H1 (cell line): ENCODE data around the gene MMP13. TPM values are rescaled to one million over a fixed set of nuclear protein-coding genes. Genes with fewer than 3 reads are reported as not detected.

Experiments used
- CTCF ChIA-PET: fragments of 300-600 bp; sonication (Branson Sonifier 250); formaldehyde crosslinking; loops from one replicate; lab custom pipeline; 2021; ENCODE audit not compliant: partially characterized antibody; lab: Charles Lee
- POLR2A ChIA-PET: fragments of 300-600 bp; sonication (Branson Sonifier 250); formaldehyde crosslinking; loops from one replicate; lab custom pipeline; 2021; ENCODE audit warnings: inconsistent platforms; ENCODE audit not compliant: partially characterized antibody; lab: Charles Lee
- DNase-seq, 2 experiments: peaks; one replicate each; pipeline versions ENCODE4 v3.0.0 to v3.0.0-alpha.2; 2010 to 2022; ENCODE audit warnings: low spot score in 2 of 2, low read depth in 1 of 2, mixed read lengths in 1 of 2
- FAIRE-seq: peaks from 2 replicates; lab custom pipeline; 2011; peaks lifted over from hg19 to GRCh38; lab: Jason Lieb, UNC
- H2AFZ ChIP-seq: 2 replicates; pipeline ENCODE4 v1.8.1; 2012; ENCODE audit warnings: low read length, inconsistent platforms
- H2AK5ac ChIP-seq: 2 replicates; pipeline ENCODE4 v1.6.1; 2013; ENCODE audit warnings: low read depth, low read length
- H2BK120ac ChIP-seq: replicated peaks from 2 replicates; pipeline ENCODE3; 2013; ENCODE audit warnings: low read depth, low read length, inconsistent platforms
- H2BK12ac ChIP-seq: 2 replicates; pipeline ENCODE4 v1.6.1; 2013; ENCODE audit warnings: low read depth, low read length
- H2BK15ac ChIP-seq: 2 replicates; pipeline ENCODE4 v1.6.1; 2013; ENCODE audit warnings: low read length
- H2BK20ac ChIP-seq: 2 replicates; pipeline ENCODE4 v1.6.1; 2013; ENCODE audit warnings: low read length
- H2BK5ac ChIP-seq: 2 replicates; pipeline ENCODE4 v1.6.1; 2013; ENCODE audit warnings: low read depth, low read length
- H3K14ac ChIP-seq: 2 replicates; pipeline ENCODE4 v1.6.1; 2013; ENCODE audit warnings: inconsistent platforms; ENCODE audit not compliant: insufficient read length
- H3K18ac ChIP-seq: 2 replicates; pipeline ENCODE4 v1.6.1; 2013; ENCODE audit warnings: low read length; ENCODE audit errors: extremely low read depth
- H3K23ac ChIP-seq: 2 replicates; pipeline ENCODE4 v1.6.1; 2013; ENCODE audit warnings: inconsistent platforms; ENCODE audit not compliant: insufficient read length
- H3K23me2 ChIP-seq: 2 replicates; pipeline ENCODE4 v1.6.1; 2013; ENCODE audit warnings: low read depth, low read length
- H3K27ac ChIP-seq: 2 replicates; pipeline ENCODE4 v1.6.1; 2011; ENCODE audit warnings: low read depth, low read length, inconsistent platforms
- H3K27me3 ChIP-seq, 4 experiments: replicated peaks in 1 of 4; 1 replicate in 1 of 4; 2 replicates in 3 of 4; pipeline versions ENCODE4 v1.6.1 to v1.8.1; 2011 to 2013; ENCODE audit warnings: low read length in 3 of 4, mild to moderate bottlenecking in 3 of 4, inconsistent platforms in 2 of 4, mixed read lengths in 2 of 4, moderate library complexity in 1 of 4; ENCODE audit not compliant: control insufficient read depth in 3 of 4, insufficient read depth in 3 of 4; ENCODE audit errors: extremely low read depth in 1 of 4
- H3K36me3 ChIP-seq, 4 experiments: 2 replicates each; pipeline versions ENCODE4 v1.6.1 to v1.8.1; 2011 to 2013; ENCODE audit warnings: mild to moderate bottlenecking in 4 of 4, low read length in 3 of 4, moderate library complexity in 2 of 4, control low read depth in 1 of 4, inconsistent platforms in 1 of 4; ENCODE audit not compliant: insufficient read depth in 4 of 4, control insufficient read depth in 2 of 4
- H3K4ac ChIP-seq: replicated peaks from 2 replicates; pipeline ENCODE3; 2013; ENCODE audit warnings: low read length, low read depth, mixed read lengths, inconsistent platforms; ENCODE audit not compliant: insufficient read length
- H3K4me1 ChIP-seq, 4 experiments: replicated peaks in 1 of 4; 1 replicate in 1 of 4; 2 replicates in 3 of 4; pipeline versions ENCODE4 v1.6.1 to v1.8.1; 2011 to 2013; ENCODE audit warnings: low read length in 3 of 4, inconsistent platforms in 2 of 4, mixed read lengths in 1 of 4; ENCODE audit not compliant: insufficient read depth in 4 of 4, control insufficient read depth in 3 of 4
- H3K4me2 ChIP-seq, 2 experiments: 2 replicates each; pipeline versions ENCODE4 v1.6.1 to v1.8.1; 2011 to 2013; ENCODE audit warnings: low read depth in 2 of 2, low read length in 2 of 2, control low read depth in 1 of 2, inconsistent platforms in 1 of 2, mild to moderate bottlenecking in 1 of 2; ENCODE audit not compliant: insufficient read depth in 1 of 2
- H3K4me3 ChIP-seq, 4 experiments: fragments of 200-600, 300-600 bp in 1 of 4; sonication (generic), shearing (Covaris generic), sonication (Bioruptor Twin) in 1 of 4; 2 replicates each; pipeline versions ENCODE4 v1.5.1 to v1.8.1; 2011 to 2016; ENCODE audit warnings: low read length in 4 of 4, low read depth in 3 of 4, control low read depth in 2 of 4, inconsistent platforms in 2 of 4, mild to moderate bottlenecking in 2 of 4, mixed read lengths in 1 of 4, moderate library complexity in 1 of 4; ENCODE audit not compliant: insufficient read depth in 2 of 4; ENCODE audit errors: extremely low read depth in 1 of 4
- H3K56ac ChIP-seq: replicated peaks from 2 replicates; pipeline ENCODE3; 2013; ENCODE audit warnings: low read depth, mild to moderate bottlenecking, mixed read lengths, low read length, inconsistent platforms; ENCODE audit not compliant: insufficient read length
- H3K79me1 ChIP-seq: 2 replicates; pipeline ENCODE4 v1.6.1; 2013; ENCODE audit warnings: low read depth, low read length, control low read depth
- H3K79me2 ChIP-seq, 2 experiments: 2 replicates each; pipeline versions ENCODE4 v1.6.1 to v1.8.1; 2012 to 2013; ENCODE audit warnings: low read length in 2 of 2, mild to moderate bottlenecking in 2 of 2, inconsistent platforms in 1 of 2; ENCODE audit not compliant: insufficient read depth in 2 of 2, control insufficient read depth in 1 of 2
- H3K9ac ChIP-seq, 4 experiments: replicated peaks in 1 of 4; 1 replicate in 1 of 4; 2 replicates in 3 of 4; pipeline versions ENCODE4 v1.6.1 to v1.8.1; 2011 to 2013; ENCODE audit warnings: low read depth in 3 of 4, low read length in 3 of 4, control low read depth in 2 of 4, mild to moderate bottlenecking in 2 of 4, moderate library complexity in 2 of 4, inconsistent platforms in 1 of 4; ENCODE audit errors: extremely low read depth in 1 of 4
- H3K9me3 ChIP-seq, 2 experiments: 2 replicates each; pipeline versions ENCODE4 v1.6.1 to v1.8.1; 2012 to 2013; ENCODE audit warnings: mild to moderate bottlenecking in 2 of 2, moderate library complexity in 2 of 2, control low read depth in 1 of 2, inconsistent platforms in 1 of 2, low read depth in 1 of 2, low read length in 1 of 2, mixed read lengths in 1 of 2; ENCODE audit not compliant: insufficient read depth in 2 of 2
- H4K20me1 ChIP-seq, 2 experiments: replicated peaks in 1 of 2; 2 replicates each; pipeline versions ENCODE3 to v1.8.1; 2011 to 2013; ENCODE audit warnings: inconsistent platforms in 2 of 2, low read length in 2 of 2, mild to moderate bottlenecking in 1 of 2; ENCODE audit not compliant: insufficient read depth in 2 of 2, control insufficient read depth in 1 of 2
- H4K5ac ChIP-seq: 2 replicates; pipeline ENCODE4 v1.6.1; 2013; ENCODE audit warnings: low read length, low read depth, mixed read lengths, inconsistent platforms; ENCODE audit not compliant: insufficient read length
- H4K8ac ChIP-seq: 2 replicates; pipeline ENCODE4 v1.8.0; 2013; ENCODE audit warnings: mild to moderate bottlenecking, moderate library complexity, low read length, inconsistent platforms; ENCODE audit not compliant: insufficient read depth; ENCODE audit errors: extremely low read depth
- H4K91ac ChIP-seq: replicated peaks from 2 replicates; pipeline ENCODE3; 2013; ENCODE audit warnings: low read length, mixed read lengths, inconsistent platforms; ENCODE audit not compliant: insufficient read length
- BRCA1 ChIP-seq: IDR thresholded peaks from 2 replicates; pipeline ENCODE4 v1.6.1; 2012; ENCODE audit warnings: low read depth, low read length, improper control_type of control experiment
- CREB1 ChIP-seq: IDR thresholded peaks from 2 replicates; pipeline ENCODE4 v1.6.1; 2012; ENCODE audit warnings: inconsistent platforms
- EGR1 ChIP-seq: IDR thresholded peaks from 2 replicates; pipeline ENCODE4 v1.6.1; 2011; ENCODE audit warnings: low read depth, low read length, borderline replicate concordance
- GABPA ChIP-seq: IDR thresholded peaks from 2 replicates; pipeline ENCODE4 v1.6.1; 2011; ENCODE audit warnings: mild to moderate bottlenecking, low read length, moderate library complexity, borderline replicate concordance; ENCODE audit not compliant: insufficient read depth
- RBBP5 ChIP-seq: IDR thresholded peaks from 2 replicates; pipeline ENCODE4 v1.7.1; 2012; ENCODE audit warnings: low read depth, mild to moderate bottlenecking, inconsistent platforms, low read length, moderate library complexity, borderline replicate concordance
- SUZ12 ChIP-seq: fragments of 200-600 bp; sonication (generic); IDR thresholded peaks from 2 replicates; pipeline ENCODE4 v1.6.1; 2012; ENCODE audit warnings: mild to moderate bottlenecking, inconsistent platforms, low read length, moderate library complexity, mixed read lengths
- WGBS, 2 experiments: shearing (Covaris generic) in 1 of 2; methylation state at CpG; one replicate each; pipeline versions ENCODE4 v1.1.6 to v1.1.7; 2013 to 2015; ENCODE audit warnings: low lambda C conversion rate in 2 of 2, mixed read lengths in 2 of 2, inconsistent platforms in 1 of 2, low coverage in 1 of 2, missing lambda C conversion rate in 1 of 2; ENCODE audit not compliant: insufficient replicate concordance in 2 of 2, insufficient coverage in 1 of 2, insufficient read length in 1 of 2; ENCODE audit errors: extremely low coverage in 1 of 2, missing lambda C conversion rate in 1 of 2; 5-methylcytosine and 5-hydroxymethylcytosine counted together
- polyA plus RNA-seq, 7 experiments: library from polyadenylated mRNA; depleted of rRNA in 3 of 7; stranded (reverse) in 5 of 7; unstranded in 2 of 7; fragments of >200 nt in 5 of 7; fragments of 200-250 nt in 2 of 7; gene quantifications; 1 replicate in 5 of 7; 2 replicates in 1 of 7; 4 replicates in 1 of 7; pipeline versions ENCODE4 v1.2.1 to v1.2.3, GENCODE V29; 2011 to 2013; ENCODE audit warnings: missing spikeins in 2 of 7, mixed read lengths in 2 of 7
- total RNA-seq: library from RNA; stranded (reverse); fragmentation: NEBNext Ultra II Directional; extraction: Animal tissue kit (Norgen Biotek cat#: 25700); gene quantifications from 2 replicates; pipeline ENCODE4 v1.2.1, GENCODE V29; 2021
- TF ChIP-seq, protein P1 (sequence below): IDR thresholded peaks from 2 replicates; pipeline ENCODE4 v1.6.1; 2012; ENCODE audit warnings: low read length, inconsistent platforms

The MMP13 gene
- total and polyA plus RNA-seq, 2 of the 8 experiments (the other 6 are each of a cell fraction or from before 2014, with no cell fraction given): not detected

DNA sequence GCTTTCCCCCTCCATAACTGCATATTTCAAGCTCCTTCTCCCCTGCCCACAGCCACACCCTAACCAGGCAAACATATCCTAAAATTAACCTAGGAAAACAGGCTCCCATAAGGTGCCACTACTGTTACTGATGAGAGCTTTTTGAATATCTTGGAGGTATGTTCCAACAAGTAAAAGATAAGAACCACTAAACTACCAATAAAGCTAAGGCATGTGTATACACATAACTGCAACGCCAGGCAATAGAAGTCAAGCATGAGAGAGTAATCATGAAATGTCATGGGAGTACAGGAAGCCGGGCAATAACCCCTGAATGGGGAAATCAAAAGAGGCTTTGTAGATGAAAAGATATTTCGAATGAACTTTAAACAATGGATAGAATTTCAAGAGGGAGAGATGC, 9.3 kb downstream of the MMP13 start:
- Histone ChIP-seq H3K9me3 (no peaks in the 10 kb centered on the region), H3K23ac (no peak overlapping the region), H3K9ac (no peak overlapping the region), H3K4me3 (no peak overlapping the region), H4K20me1 (no peaks in the 10 kb centered on the region), H2BK15ac (no peak overlapping the region), H2AK5ac (no peak overlapping the region), H3K4me2 (no peak overlapping the region), H3K79me2 (no peaks in the 10 kb centered on the region), H3K23me2 (peaks cover 2% of the 10 kb centered on the region; the same call in 1 of the 2 replicates), H2BK12ac (no peak overlapping the region), H3K4ac (no peak overlapping the region), H3K4me1 (no peaks in the 10 kb centered on the region), H3K27ac (no peak overlapping the region), H4K91ac (no peak overlapping the region), H3K14ac (no peak overlapping the region), H2BK5ac (no peak overlapping the region), H4K5ac (no peak overlapping the region), H3K36me3 (no peaks in the 10 kb centered on the region), H3K27me3 (no peaks in the 10 kb centered on the region), H4K8ac (no peak overlapping the region), H2BK120ac (no peak overlapping the region), H3K18ac (no peak overlapping the region), H3K56ac (no peak overlapping the region), H2BK20ac (no peak overlapping the region), H3K79me1 (no peaks in the 10 kb centered on the region), H2AFZ (no peak overlapping the region)
- WGBS, 2 experiments: 86% methylated on average over 3 of the region's 3 CpGs; no CpG with 5 or more reads in 1 of the 2 experiments
- FAIRE-seq: no peak
- POLR2A ChIA-PET: no interaction called here
- CTCF ChIA-PET: interaction anchor here (0.6 to 2.4 kb wide), 11 partner anchors 11 to 1543 kb away, joined by 3 to 9 read pairs (median 4); partner anchors contain the start of gene MMP3
- DNase-seq: no peak
- no peak for TF ChIP-seq EGR1
- TF ChIP-seq CREB1: no peak
- no peak for TF ChIP-seq RBBP5
- no peak for TF ChIP-seq SUZ12
- TF ChIP-seq, protein P1, sequence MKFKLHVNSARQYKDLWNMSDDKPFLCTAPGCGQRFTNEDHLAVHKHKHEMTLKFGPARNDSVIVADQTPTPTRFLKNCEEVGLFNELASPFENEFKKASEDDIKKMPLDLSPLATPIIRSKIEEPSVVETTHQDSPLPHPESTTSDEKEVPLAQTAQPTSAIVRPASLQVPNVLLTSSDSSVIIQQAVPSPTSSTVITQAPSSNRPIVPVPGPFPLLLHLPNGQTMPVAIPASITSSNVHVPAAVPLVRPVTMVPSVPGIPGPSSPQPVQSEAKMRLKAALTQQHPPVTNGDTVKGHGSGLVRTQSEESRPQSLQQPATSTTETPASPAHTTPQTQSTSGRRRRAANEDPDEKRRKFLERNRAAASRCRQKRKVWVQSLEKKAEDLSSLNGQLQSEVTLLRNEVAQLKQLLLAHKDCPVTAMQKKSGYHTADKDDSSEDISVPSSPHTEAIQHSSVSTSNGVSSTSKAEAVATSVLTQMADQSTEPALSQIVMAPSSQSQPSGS: no peak
- TF ChIP-seq GABPA: no peak
- no peak for TF ChIP-seq BRCA1
